Stimulated activated CD8-positive, alpha-beta memory T cell treated with anti-CD3 and anti-CD28 coated beads, Interleukin-15, amount 100 ng/mL, for 48 hours (primary cell): ENCODE results near the gene KIDINS220.

Experiments used
- DNase-seq, 2 donors: peaks; one replicate each; pipeline ENCODE4 v3.0.0-alpha.2; 2020; ENCODE audit warnings: low read depth in 2 of 2

Gene KIDINS220

GRCh38 chr2:8836971-8837794, at the start of gene KIDINS220:
Gene KIDINS220 (minus strand): TSS chr2:8837613. CDS start chr2:8827093, 10,520 bp downstream.
- DNase-seq, result peak; percentile 55 to 67

- DNase-seq, result no peak
Measured at GRCh38 chr2:8886876-8887275, 49.5 kb upstream of the KIDINS220 start.

- no peak for DNase-seq
Measured at GRCh38 chr2:8886202-8886518, 48.7 kb upstream of the KIDINS220 start.

- DNase-seq, result no peak
Measured at GRCh38 chr2:8885449-8886201, 48.2 kb upstream of the KIDINS220 start.

- no peak for DNase-seq
Measured at GRCh38 chr2:8884812-8885211, 47.4 kb upstream of the KIDINS220 start.

DNA sequence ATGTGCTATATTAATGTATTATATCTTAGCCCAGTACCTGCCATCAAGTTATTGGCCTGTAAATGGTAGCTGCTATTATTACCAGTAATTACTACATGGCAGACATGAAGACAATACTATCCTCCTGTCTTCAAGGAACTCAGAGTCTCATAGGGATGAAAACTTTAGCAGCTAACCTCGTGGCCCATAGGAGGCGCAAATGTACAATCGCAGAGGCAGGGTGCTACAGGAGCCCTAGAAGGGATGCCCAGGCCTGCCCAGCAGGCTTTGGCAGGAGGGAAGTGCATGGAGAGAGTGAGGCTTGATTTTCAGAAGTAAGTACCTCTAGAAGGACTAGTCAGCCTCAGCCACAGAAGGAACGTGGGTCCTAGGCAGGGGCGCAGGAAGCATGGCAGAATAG, 44.7 kb upstream of the KIDINS220 start:
- DNase-seq, result no peak

GRCh38 chr2:8877894-8878293, 40.5 kb upstream of the KIDINS220 start:
- DNase-seq, result no peak

DNA sequence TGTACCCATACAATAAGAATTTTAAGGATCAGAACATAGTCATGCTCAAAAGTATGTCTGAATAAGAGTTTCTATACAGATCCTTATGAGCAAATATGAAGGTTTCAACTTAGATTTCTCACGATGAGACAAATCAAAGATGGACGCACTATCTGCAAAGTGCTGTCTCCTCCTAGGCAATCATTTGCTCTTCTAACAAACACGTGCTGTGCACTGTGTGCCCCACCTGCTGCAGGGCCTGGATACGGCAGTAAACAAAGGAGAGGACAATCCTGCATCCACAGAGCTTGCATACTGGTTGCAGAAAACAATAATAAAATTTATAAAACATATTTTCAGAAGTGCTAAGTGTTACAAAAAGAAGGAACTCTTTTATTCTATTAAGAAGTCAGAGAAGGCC, 39.9 kb upstream of the KIDINS220 start:
- no peak for DNase-seq

- DNase-seq, result no peak
Measured at GRCh38 chr2:8876628-8877027, 39.2 kb upstream of the KIDINS220 start.

GRCh38 chr2:8872821-8873432, 35.5 kb upstream of the KIDINS220 start:
- no peak for DNase-seq

DNA sequence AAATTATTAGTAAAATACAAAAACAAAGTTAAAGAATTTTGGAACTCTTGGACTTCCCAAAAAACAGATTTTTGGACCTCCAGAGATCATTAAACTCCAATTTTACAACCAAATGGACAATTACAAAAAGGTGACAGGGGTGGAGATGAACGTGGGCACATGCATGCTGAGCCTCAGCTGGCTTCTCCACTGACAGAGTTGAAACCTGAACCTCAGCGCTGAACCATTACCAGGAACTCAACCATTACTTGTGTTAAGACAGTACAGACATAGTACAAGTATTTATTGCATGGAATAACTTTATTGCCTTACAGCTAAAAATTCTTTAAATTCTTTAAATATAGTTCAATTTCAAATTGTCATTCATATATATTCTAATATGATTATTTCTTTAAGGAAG, 33.0 kb upstream of the KIDINS220 start:
- DNase-seq, result no peak

- DNase-seq, result no peak
Measured at GRCh38 chr2:8867363-8867762, 29.9 kb upstream of the KIDINS220 start.

GRCh38 chr2:8863331-8863953, 26.0 kb upstream of the KIDINS220 start:
- no peak for DNase-seq

- DNase-seq, result no peak
Measured at GRCh38 chr2:8862230-8862629, 24.8 kb upstream of the KIDINS220 start.

- DNase-seq, result no peak
Measured at GRCh38 chr2:8861797-8862196, 24.4 kb upstream of the KIDINS220 start.

- DNase-seq, result no peak
Measured at GRCh38 chr2:8860239-8860638, 22.8 kb upstream of the KIDINS220 start.

DNA sequence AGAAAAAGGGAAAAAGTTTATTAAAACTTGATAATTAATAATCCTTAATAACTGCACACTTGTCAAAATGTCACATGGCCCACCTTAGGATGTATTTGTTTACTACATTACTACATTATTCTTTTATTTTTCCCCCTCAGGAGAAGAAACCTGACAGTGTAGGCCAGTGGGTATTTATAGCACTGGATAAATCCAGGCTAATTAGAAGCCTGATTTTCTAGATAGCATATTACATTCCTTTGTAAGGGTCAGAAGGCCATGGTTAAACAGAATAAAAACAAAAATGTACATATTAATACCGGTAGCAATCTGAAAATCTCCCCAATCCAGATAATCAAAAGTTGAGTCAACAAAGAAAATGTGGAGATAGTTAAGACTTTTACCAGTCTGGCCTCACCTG, 21.5 kb upstream of the KIDINS220 start:
- no peak for DNase-seq

DNA sequence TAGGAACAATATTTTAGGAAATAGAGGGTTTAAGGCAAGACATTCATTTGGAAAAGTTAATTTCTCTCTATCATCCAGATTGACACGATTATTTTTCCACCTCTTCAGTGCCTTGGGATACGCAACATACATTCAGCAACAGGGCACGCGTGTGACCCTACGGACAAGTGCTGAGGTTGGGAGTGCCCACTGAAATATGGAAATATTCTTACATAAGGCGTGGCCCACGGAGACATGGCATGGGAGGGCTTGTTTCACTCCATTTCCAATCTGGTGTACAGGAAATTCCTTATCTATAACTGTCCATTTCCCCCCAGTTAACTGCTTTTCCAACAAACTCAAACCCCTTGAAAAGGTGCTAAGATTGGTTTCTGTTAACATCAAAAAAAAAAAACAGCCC, 20.9 kb upstream of the KIDINS220 start:
- DNase-seq, result no peak

DNA sequence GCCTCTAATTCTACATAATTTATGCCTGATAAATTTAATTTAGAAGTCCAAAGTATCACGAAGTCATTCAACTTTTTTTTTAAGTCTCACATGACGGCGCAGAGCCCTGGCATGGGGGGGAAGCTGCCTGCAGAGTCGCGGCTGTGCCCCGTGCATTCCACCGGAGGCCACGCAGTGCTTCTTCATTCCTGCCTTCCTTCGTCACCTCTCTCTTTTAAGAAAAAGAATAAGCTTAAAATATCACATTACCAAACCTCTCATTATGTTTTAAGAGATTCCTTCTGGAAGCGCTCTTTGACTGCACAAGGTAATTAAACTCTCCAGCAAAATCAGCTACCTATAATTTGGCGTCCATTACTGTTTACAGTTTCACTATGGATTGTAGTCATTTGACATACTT, 20.3 kb upstream of the KIDINS220 start:
- no peak for DNase-seq

DNA sequence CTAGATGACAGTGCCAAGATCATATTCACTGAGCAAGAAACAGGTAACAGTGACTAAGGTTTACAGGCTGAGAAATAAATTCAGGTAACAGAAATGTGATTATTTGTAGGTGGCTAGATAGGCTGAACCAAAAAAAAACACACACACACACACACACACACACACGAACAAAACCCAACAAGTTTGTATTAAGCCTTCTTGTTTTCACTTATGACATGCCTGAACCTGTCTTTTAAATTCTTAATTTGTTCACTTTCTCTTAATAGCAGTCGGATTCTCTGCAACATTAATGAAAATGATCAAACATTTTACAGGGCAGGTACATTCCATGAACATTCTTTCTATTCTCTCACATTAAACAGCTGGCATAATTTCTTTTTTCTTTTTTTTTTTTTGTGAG, 18.8 kb upstream of the KIDINS220 start:
- DNase-seq, result no peak

- DNase-seq, result no peak
Measured at GRCh38 chr2:8855010-8855409, 17.6 kb upstream of the KIDINS220 start.

GRCh38 chr2:8853426-8853825, 16.0 kb upstream of the KIDINS220 start:
- no peak for DNase-seq
